ENCODE measurements around the gene EXOSC2.

Gene EXOSC2

GRCh38 chr9:130668196-130668595 is 25.4 kb upstream of the EXOSC2 start:
- H3K4me3 ChIP-seq (ENCODE audit: low read depth, low read length), result no peak overlapping the region
- in situ Hi-C loops (cut with HindIII; ENCODE audit: low sequenced_read_pairs), result loop anchor here (5.0 kb wide), 1 partner anchor 41 kb away; no protein-coding TSS in a partner anchor
- DNase-seq (ENCODE audit: low read depth), result no peak
- no peak for TF ChIP-seq CTCF (IDR thresholded peaks at IDR 0.05; ENCODE audit: low read depth, low read length, missing control alignments)

DNA sequence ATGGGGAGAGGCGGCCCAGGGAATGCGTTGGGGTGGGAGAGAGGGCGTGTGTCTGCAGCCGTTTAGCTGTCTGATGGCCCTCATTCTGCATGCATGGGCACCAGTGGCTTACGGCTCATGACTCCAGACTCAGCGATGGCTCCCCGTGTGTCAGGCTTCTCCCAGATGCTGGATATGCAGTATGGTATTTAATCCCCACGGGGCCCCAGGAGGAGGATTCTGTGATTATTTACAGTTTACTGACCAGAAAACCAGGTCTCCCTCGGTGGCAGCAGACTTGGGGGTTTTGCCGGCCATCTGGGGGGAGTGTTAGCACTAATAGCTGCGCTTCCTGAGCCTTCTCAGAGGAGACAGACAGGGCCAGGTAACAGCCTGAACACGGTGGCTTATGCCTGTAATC is 24.9 kb upstream of the EXOSC2 start:
- no peak for TF ChIP-seq CTCF (IDR thresholded peaks at IDR 0.05; ENCODE audit: low read depth, low read length, missing control alignments)
- in situ Hi-C loops (cut with HindIII; ENCODE audit: low sequenced_read_pairs), result loop anchor here (5.0 kb wide), 1 partner anchor 41 kb away; no protein-coding TSS in a partner anchor
- no peak for DNase-seq (ENCODE audit: low read depth)

DNA sequence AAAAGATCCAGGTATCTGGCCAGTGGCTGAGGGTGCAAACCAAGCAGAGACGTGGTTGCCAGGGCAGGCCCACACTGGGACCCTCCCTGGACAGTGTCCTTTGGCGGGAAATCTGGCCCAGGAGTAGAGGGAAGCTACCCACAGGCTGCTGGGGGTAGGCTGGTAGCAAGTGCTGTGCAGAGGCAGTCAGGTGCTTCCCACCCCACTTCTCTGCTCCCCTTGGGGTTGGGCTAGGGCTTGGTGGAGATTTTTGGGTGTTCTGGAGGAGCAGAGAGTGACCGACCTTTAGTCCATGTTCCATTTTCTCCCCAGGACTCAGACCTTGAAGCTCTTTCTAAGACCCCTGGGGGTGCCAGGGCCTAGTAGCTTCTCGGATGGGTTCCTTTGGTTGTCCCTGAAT is 23.6 kb upstream of the EXOSC2 start:
- H3K4me3 ChIP-seq (ENCODE audit: low read depth, low read length), result no peak overlapping the region
- in situ Hi-C loops (cut with HindIII; ENCODE audit: low sequenced_read_pairs), result loop anchor here (5.0 kb wide), 1 partner anchor 43 kb away; no protein-coding TSS in a partner anchor
- no peak for DNase-seq (ENCODE audit: low read depth)
- no peak for TF ChIP-seq CTCF (IDR thresholded peaks at IDR 0.05; ENCODE audit: low read depth, low read length, missing control alignments)

More for the DNA sequence above, 24.9 kb upstream of the EXOSC2 start:
- no peak overlapping the region for H3K4me3 ChIP-seq (ENCODE audit: low read depth, low read length)

DNA sequence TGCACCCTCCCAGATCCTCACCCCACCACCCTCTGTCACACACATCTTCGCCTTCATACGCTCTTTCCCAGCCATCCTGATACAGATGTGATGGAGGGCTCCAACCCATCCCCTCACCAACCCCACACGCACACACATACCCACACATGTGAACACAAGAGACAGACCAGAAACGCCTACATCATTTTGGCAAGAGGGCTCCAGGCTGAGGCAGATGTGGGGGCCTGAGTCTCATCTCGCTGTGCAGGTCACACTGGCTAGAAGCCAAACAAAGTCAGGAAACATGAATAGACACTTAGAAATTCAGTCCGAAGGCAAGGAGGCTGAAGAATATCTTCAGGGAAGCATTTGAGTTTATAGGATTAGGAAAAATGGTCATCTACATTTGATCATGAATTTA is 22.9 kb upstream of the EXOSC2 start:
- DNase-seq (ENCODE audit: low read depth), result no peak
- TF ChIP-seq CTCF (IDR thresholded peaks at IDR 0.05; ENCODE audit: low read depth, low read length, missing control alignments), result no peak
- H3K4me3 ChIP-seq (ENCODE audit: low read depth, low read length), result no peak overlapping the region
- in situ Hi-C loops (cut with HindIII; ENCODE audit: low sequenced_read_pairs), result no loop called here

- TF ChIP-seq CTCF (IDR thresholded peaks at IDR 0.05; ENCODE audit: low read depth, low read length, missing control alignments), result no peak
- in situ Hi-C loops (cut with HindIII; ENCODE audit: low sequenced_read_pairs), result no loop called here
- H3K4me3 ChIP-seq (ENCODE audit: low read depth, low read length), result no peak overlapping the region
- DNase-seq (ENCODE audit: low read depth), result no peak
Measured at GRCh38 chr9:130672466-130672865, 21.1 kb upstream of the EXOSC2 start.

DNA sequence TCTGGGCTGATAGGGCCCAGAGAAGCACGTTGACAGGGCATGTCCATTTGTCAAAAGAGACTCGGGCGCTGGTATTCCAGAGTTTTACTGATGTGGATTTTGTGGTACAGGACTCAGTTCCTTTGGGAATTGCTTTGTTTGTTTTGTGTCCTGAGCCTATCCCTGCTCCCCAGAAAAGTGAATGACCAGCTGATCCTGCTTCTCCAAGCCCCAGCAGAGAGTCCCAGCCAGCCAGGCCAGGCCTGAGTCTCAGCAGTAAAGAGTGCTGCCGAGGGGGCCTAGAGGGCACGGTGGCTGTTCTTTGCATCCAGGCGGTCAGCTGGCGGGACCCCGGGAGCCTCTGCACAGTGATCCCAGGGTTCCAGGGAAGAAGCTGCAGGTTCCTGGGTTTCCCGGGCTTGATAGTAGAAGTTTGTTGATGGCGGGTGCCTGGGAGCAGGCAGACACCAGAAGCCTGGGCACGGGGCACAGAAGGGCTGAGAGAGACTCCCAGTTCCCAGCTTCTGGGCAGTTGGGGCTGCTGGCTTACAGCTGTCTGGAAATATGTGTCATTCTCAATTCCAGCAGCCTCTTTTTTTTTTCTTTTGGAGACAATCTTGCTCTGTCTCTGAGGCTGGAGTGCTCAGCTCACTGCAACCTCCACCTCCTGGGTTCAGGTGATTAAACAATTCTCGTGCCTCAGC is 20.5 kb upstream of the EXOSC2 start:
- no peak for DNase-seq (ENCODE audit: low read depth)
- TF ChIP-seq CTCF (IDR thresholded peaks at IDR 0.05; ENCODE audit: low read depth, low read length, missing control alignments), result no peak
- in situ Hi-C loops (cut with HindIII; ENCODE audit: low sequenced_read_pairs), result no loop called here
- no peak overlapping the region for H3K4me3 ChIP-seq (ENCODE audit: low read depth, low read length)
